Erythroblast (primary cell): ENCODE data around the gene IFI27L2.

Experiments
- GATA1 ChIP-seq: IDR thresholded peaks from 2 replicates; pipeline ENCODE4 v1.6.1; 2011; ENCODE audit warnings: low read depth, mild to moderate bottlenecking, control low read depth, low read length, moderate library complexity
- POLR2A ChIP-seq: IDR thresholded peaks from 2 replicates; pipeline ENCODE4 v1.6.1; 2011; ENCODE audit warnings: mild to moderate bottlenecking, low read length

DNA sequence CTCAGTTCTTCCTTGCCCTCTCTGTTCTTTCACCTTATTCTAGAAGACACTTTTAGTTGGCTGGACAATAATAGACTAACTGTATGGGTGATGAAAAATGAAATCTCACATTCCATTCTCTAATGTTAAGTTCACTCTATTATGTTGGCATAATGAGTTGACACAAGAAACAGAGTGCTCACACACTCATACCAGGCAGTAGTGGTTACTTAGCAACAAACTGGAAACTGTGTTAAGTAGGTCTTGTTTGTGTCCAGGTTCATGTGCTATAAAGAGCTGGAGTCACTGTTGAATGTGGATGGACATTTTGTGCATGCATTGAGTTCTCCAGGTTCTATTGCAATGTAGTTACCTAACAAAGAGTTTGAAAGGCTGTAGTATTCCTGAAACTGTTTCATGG, 27.8 kb upstream of the IFI27L2 start:
- no peak for TF ChIP-seq POLR2A
- TF ChIP-seq GATA1 = no peak
